ENCODE data around the gene FAM50B.

The FAM50B gene

GRCh38 chr6:3822747-3823445 lies 26.3 kb upstream of the FAM50B start:
- no peak for DNase-seq

GRCh38 chr6:3823671-3824070 lies 25.5 kb upstream of the FAM50B start:
- DNase-seq, result no peak

GRCh38 chr6:3825331-3825831 lies 23.8 kb upstream of the FAM50B start:
- no peak for DNase-seq

- DNase-seq, result no peak
Observed at GRCh38 chr6:3825851-3826581, 23.2 kb upstream of the FAM50B start.

GRCh38 chr6:3829285-3829684 lies 19.9 kb upstream of the FAM50B start:
- no peak for DNase-seq

- DNase-seq, result no peak
Observed at GRCh38 chr6:3830806-3831205, 18.4 kb upstream of the FAM50B start.

GRCh38 chr6:3831761-3832530 lies 17.2 kb upstream of the FAM50B start:
- DNase-seq, result no peak

GRCh38 chr6:3835055-3835731 lies 14.0 kb upstream of the FAM50B start:
- DNase-seq, result no peak

GRCh38 chr6:3835785-3836184 lies 13.4 kb upstream of the FAM50B start:
- DNase-seq, result no peak

GRCh38 chr6:3836566-3836965 lies 12.6 kb upstream of the FAM50B start:
- DNase-seq, result no peak

- no peak for DNase-seq
Observed at GRCh38 chr6:3837781-3838180, 11.4 kb upstream of the FAM50B start.

GRCh38 chr6:3838992-3839867 lies 9.9 kb upstream of the FAM50B start:
- DNase-seq, result no peak

GRCh38 chr6:3841066-3841454 lies 8.1 kb upstream of the FAM50B start:
- DNase-seq, result no peak

- no peak for DNase-seq
Observed at GRCh38 chr6:3841711-3842565, 7.2 kb upstream of the FAM50B start.

GRCh38 chr6:3843379-3844096 lies 5.6 kb upstream of the FAM50B start:
- DNase-seq, result no peak

GRCh38 chr6:3844097-3844463 lies 5.1 kb upstream of the FAM50B start:
- DNase-seq, result no peak

GRCh38 chr6:3847521-3847920 lies 1.7 kb upstream of the FAM50B start:
- peak; percentile 13 for DNase-seq

GRCh38 chr6:3848380-3848779 lies 793 bp upstream of the FAM50B start:
- DNase-seq, result no peak

GRCh38 chr6:3849681-3850450 lies 693 bp downstream of the FAM50B start:
- no peak for DNase-seq

All from CD4-positive, alpha-beta T cell treated with Interleukin-4 for 4 hours (primary cell).